CD1c-positive myeloid dendritic cell (primary cell): ENCODE measurements around the gene STK25.
"Not testable (repeated sequence)": the region's sequence is repeated elsewhere in the genome, so short reads cannot be mapped to it uniquely, and the experiment has no call there.

Experiments
- DNase-seq: peaks from one replicate; pipeline ENCODE4 v3.0.0-alpha.2; 2016; ENCODE audit errors: extremely low spot score

STK25 gene

GRCh38 chr2:241539616-241540374 lies 31.4 kb upstream of the STK25 start:
- no peak for DNase-seq

GRCh38 chr2:241538838-241539615 lies 30.6 kb upstream of the STK25 start:
- no peak for DNase-seq

GRCh38 chr2:241535871-241536655 lies 27.7 kb upstream of the STK25 start:
- DNase-seq = no peak

GRCh38 chr2:241534701-241535375 lies 26.5 kb upstream of the STK25 start:
- DNase-seq = no peak

- DNase-seq = no peak
Measured at GRCh38 chr2:241534293-241534692, 25.9 kb upstream of the STK25 start.

- DNase-seq = no peak
Measured at GRCh38 chr2:241532733-241533601, 24.6 kb upstream of the STK25 start.

- no peak for DNase-seq
Measured at GRCh38 chr2:241532168-241532567, 23.8 kb upstream of the STK25 start.

GRCh38 chr2:241531161-241531722 lies 22.9 kb upstream of the STK25 start:
- no peak for DNase-seq

- DNase-seq = no peak
Measured at GRCh38 chr2:241530571-241530970, 22.2 kb upstream of the STK25 start.

GRCh38 chr2:241525818-241526780 lies 17.7 kb upstream of the STK25 start:
- not testable (repeated sequence) for DNase-seq

GRCh38 chr2:241522477-241522876 lies 14.1 kb upstream of the STK25 start:
- DNase-seq = no peak

- no peak for DNase-seq
Measured at GRCh38 chr2:241519669-241520068, 11.3 kb upstream of the STK25 start.

- DNase-seq = no peak
Measured at GRCh38 chr2:241517297-241517696, 8.9 kb upstream of the STK25 start.

- no peak for DNase-seq
Measured at GRCh38 chr2:241516520-241516965, 8.2 kb upstream of the STK25 start.

- no peak for DNase-seq
Measured at GRCh38 chr2:241514986-241515737, 6.8 kb upstream of the STK25 start.

GRCh38 chr2:241514553-241514952 lies 6.2 kb upstream of the STK25 start:
- no peak for DNase-seq

GRCh38 chr2:241511091-241511741 lies 2.8 kb upstream of the STK25 start:
- no peak for DNase-seq
